SK-N-SH (cell line): Measurements from ENCODE around the gene PXK.

Experiments
- FOSL2 ChIP-seq: IDR thresholded peaks from 2 replicates; pipeline ENCODE4 v1.4.0; 2012; ENCODE audit warnings: low read depth, mild to moderate bottlenecking, moderate library complexity, borderline replicate concordance
- FOXM1 ChIP-seq: IDR thresholded peaks from 2 replicates; pipeline ENCODE4 v1.4.0; 2012; ENCODE audit warnings: low read depth, mild to moderate bottlenecking
- NFIC ChIP-seq: IDR thresholded peaks from 2 replicates; pipeline ENCODE4 v1.4.0; 2012; ENCODE audit warnings: borderline replicate concordance
- RAD21 ChIP-seq: IDR thresholded peaks from 2 replicates; pipeline ENCODE4 v1.6.1; 2012; ENCODE audit warnings: mild to moderate bottlenecking, low read length
- YY1 ChIP-seq: IDR thresholded peaks from 2 replicates; pipeline ENCODE4 v1.4.0; 2012; ENCODE audit warnings: low read depth, mild to moderate bottlenecking
- TF ChIP-seq, protein P1 (sequence below): fragments of 200-600 bp; sonication (generic); IDR thresholded peaks from 2 replicates; pipeline ENCODE4 v1.6.1; 2017; ENCODE audit warnings: antibody characterized with exemption, mild to moderate bottlenecking, moderate library complexity
- TF ChIP-seq, protein P2 (sequence below): fragments of 150-350 bp; IDR thresholded peaks from 2 replicates; pipeline ENCODE4 v1.6.1; 2017; ENCODE audit warnings: antibody characterized with exemption, low read length, low read depth, borderline replicate concordance

DNA sequence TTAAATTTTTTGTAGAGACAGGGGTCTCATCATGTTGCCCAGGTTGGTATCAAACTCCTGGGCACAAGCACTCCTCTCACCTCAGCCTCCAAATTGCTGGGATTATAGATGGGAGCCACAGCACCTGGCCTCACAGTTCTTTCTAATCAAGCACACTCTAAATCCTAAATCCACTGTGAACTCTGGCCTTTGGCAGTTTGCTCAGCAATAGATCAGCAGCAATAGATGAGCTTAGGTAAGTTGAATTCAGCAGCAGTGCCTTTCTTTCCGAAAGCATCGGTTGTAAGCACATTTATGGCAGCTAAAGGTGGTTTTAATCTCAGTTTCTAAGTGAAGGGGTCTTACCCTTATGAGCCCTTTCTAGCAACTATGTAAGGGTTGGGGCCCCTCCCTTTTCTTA lies 84.4 kb downstream of the PXK start:
- TF ChIP-seq YY1 = no peak
- TF ChIP-seq, protein P1, sequence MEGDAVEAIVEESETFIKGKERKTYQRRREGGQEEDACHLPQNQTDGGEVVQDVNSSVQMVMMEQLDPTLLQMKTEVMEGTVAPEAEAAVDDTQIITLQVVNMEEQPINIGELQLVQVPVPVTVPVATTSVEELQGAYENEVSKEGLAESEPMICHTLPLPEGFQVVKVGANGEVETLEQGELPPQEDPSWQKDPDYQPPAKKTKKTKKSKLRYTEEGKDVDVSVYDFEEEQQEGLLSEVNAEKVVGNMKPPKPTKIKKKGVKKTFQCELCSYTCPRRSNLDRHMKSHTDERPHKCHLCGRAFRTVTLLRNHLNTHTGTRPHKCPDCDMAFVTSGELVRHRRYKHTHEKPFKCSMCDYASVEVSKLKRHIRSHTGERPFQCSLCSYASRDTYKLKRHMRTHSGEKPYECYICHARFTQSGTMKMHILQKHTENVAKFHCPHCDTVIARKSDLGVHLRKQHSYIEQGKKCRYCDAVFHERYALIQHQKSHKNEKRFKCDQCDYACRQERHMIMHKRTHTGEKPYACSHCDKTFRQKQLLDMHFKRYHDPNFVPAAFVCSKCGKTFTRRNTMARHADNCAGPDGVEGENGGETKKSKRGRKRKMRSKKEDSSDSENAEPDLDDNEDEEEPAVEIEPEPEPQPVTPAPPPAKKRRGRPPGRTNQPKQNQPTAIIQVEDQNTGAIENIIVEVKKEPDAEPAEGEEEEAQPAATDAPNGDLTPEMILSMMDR = no peak
- TF ChIP-seq NFIC = no peak
- TF ChIP-seq, protein P2, sequence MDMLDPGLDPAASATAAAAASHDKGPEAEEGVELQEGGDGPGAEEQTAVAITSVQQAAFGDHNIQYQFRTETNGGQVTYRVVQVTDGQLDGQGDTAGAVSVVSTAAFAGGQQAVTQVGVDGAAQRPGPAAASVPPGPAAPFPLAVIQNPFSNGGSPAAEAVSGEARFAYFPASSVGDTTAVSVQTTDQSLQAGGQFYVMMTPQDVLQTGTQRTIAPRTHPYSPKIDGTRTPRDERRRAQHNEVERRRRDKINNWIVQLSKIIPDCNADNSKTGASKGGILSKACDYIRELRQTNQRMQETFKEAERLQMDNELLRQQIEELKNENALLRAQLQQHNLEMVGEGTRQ = no peak
- no peak for TF ChIP-seq FOSL2
- no peak for TF ChIP-seq RAD21
- TF ChIP-seq FOXM1 = no peak
